Esophagus squamous epithelium (tissue), 4 donors: ENCODE data around the gene CRTAC1.

ENCODE experiments used
- POLR2A ChIP-seq, 4 donors: fragments of 450-650 bp; IDR thresholded peaks; one replicate each; pipeline ENCODE4 v1.6.1; 2017; ENCODE audit warnings: antibody characterized with exemption in 4 of 4, mild to moderate bottlenecking in 4 of 4, moderate library complexity in 3 of 4
- TF ChIP-seq, protein P1 (sequence below), 6 experiments: fragments of 450-650 bp in 4 of 6; fragments of 200-600 bp in 2 of 6; sonication (generic) in 2 of 6; IDR thresholded peaks; one replicate each; pipeline ENCODE4 v1.5.1; 2016 to 2019; ENCODE audit warnings: antibody characterized with exemption in 6 of 6, mild to moderate bottlenecking in 4 of 6, moderate library complexity in 4 of 6

DNA sequence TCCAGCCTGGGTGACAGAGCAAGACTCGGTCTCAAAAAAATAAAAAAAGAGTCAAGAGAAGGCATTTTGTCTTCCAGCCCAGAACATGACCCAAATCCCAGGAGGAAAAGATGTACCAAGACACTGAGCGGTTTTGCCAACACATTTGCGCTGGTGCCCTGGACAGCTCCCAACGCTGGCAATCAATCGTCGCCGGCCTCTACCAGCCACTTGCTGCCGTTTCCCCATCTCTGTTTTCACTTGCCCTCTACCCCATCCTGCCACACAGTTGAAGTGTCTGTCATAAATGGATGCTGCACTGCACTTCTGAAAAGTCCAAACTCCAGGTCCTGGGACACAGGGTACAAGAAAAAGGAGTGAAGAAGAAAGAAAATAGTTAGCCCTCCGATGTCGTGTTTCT, 29.7 kb upstream of the CRTAC1 start:
- TF ChIP-seq, protein P1, sequence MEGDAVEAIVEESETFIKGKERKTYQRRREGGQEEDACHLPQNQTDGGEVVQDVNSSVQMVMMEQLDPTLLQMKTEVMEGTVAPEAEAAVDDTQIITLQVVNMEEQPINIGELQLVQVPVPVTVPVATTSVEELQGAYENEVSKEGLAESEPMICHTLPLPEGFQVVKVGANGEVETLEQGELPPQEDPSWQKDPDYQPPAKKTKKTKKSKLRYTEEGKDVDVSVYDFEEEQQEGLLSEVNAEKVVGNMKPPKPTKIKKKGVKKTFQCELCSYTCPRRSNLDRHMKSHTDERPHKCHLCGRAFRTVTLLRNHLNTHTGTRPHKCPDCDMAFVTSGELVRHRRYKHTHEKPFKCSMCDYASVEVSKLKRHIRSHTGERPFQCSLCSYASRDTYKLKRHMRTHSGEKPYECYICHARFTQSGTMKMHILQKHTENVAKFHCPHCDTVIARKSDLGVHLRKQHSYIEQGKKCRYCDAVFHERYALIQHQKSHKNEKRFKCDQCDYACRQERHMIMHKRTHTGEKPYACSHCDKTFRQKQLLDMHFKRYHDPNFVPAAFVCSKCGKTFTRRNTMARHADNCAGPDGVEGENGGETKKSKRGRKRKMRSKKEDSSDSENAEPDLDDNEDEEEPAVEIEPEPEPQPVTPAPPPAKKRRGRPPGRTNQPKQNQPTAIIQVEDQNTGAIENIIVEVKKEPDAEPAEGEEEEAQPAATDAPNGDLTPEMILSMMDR (IDR thresholded peaks at IDR 0.05) = no peak
- TF ChIP-seq POLR2A (IDR thresholded peaks at IDR 0.05) = no peak
